ENCODE results near the gene SEC14L6.
"Not testable (repeated sequence)": the region's sequence is repeated elsewhere in the genome, so short reads cannot be mapped to it uniquely, and the experiment has no call there.

SEC14L6 gene

GRCh38 chr22:30546616-30547015 is at the start of gene SEC14L6:
SEC14L6 (minus strand) TSS chr22:30546741; CDS start chr22:30546682, 59 bp downstream.
- no peak for DNase-seq

GRCh38 chr22:30596199-30596598 is 49.7 kb upstream of the SEC14L6 start:
- DNase-seq, result no peak

GRCh38 chr22:30592360-30592713 is 45.8 kb upstream of the SEC14L6 start:
- not testable (repeated sequence) for DNase-seq

DNA sequence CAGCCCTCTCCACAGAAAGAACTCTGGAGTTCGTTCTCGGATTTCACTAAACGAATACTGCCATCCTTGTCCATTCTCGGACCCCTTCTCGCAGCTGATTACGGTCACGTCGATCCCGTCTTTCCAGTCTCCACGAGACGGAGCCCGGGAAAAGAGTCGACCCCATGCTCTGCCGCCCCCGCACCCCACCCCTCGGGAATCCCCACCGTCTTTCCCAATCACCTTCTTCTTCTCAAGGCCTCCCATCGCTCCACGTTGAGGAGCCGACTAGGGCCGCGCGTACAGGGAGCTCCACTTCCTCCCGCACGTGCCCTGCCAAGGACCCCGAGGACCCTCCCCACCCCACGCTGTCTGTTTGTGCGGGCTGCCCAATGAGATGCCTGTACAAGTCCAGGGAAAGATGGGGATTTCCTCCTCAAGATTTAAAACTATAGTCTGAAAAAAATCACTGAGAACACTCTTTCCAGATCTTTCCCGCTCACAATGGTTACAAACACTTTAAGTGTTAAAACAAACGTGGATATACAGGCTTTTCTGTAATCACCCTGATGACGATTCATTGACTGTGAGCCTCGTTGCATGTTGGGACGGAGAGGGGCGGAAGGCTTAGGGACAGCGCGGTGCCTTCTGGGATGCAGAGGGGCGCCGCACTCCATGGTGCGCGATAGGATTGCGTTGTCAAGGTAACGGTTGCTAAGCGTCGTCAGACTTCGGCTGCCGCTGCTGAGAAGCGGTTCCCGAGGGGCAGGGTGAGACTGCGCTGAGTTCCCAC is 45.2 kb upstream of the SEC14L6 start, which contains the start of gene PES1:
Gene PES1, minus strand, starts transcription at position 323 of the 772 bp plus-strand sequence. Its CDS starts 77 bp downstream, at position 246.
- DNase-seq, result peak; percentile 96

GRCh38 chr22:30591191-30591587 is 44.6 kb upstream of the SEC14L6 start:
- no peak for DNase-seq

- no peak for DNase-seq
These were observed 39.9 kb upstream of the SEC14L6 start for GRCh38 chr22:30586414-30586813.

DNA sequence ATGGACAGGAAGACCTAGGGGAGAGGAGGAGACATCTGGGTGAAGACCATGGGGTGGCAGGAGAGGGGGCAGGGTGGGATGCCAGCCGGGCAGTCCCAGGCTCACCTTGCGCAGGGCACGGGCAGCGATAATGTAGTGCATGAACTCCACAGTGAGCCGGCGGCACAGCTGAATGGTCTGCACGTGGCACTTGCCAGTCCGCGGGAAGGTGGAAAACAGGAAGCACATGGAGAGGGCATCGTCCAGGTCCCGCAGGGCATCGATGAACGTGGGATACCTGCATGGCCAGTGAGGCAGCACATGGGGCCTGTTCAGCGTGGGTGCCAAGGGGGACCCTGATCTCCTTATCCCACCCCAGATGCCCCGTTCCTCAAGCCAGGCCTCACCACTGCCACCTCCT is 37.9 kb upstream of the SEC14L6 start:
- no peak for DNase-seq

DNA sequence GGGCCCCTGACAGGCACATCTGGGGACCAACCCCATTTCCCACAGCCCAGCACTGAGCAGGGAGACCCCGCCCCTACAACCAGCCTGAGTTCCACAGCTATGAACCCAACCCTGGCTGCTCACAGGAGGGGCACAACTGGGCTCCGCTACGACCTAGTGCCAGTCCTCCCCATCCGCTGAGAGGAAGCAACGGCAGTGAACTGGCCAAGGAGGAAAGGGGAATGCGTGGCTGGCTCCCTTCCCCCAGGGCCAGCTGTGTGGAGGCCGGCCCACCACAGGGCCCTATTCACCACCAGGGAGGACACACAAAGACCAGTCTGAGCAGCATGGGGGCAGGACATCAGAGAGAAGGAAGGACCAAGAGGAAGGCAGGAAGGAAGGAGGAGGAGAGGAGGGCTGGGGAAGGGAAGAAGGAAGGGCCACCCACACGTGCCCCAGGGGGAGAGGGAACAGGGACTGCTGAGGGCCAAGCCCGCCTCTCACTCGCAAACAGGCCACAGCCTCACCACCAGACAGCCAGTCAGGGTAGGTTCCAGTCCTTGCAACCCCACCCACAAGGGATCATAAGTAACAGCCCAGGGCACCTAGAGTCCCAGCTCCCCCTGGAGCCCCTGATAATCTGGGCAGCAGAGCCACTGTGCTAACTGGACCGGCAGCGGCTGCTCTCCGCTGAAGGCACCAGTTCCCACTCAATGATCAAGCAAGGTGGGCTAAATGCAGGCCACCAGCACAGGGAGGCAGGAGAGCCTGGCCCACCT is 36.4 kb upstream of the SEC14L6 start:
- no peak for DNase-seq

DNA sequence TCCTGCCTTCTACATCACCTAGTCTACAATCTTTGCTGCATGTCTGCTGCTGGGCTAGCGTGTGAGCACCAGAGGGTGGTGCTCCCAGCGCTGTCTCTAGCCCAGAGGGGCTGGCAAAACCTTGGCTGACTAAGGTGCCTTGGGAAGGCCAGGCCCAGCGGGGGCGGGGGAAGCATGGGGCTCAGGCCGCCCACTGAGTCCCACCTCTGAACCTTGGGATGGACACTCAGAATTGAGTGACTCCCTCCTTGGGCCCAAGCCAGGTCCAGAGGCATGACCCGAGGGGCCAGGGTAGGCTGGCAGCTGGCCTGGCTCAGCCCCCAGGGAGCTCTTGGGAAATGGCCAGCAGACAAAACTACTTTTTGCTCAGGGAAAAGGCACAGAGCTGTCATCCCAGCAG is 35.5 kb upstream of the SEC14L6 start:
- DNase-seq, result no peak

- no peak for DNase-seq
These were observed 34.4 kb upstream of the SEC14L6 start for GRCh38 chr22:30580896-30581295.

- DNase-seq, result no peak
These were observed 31.9 kb upstream of the SEC14L6 start for GRCh38 chr22:30578481-30578880.

- DNase-seq, result no peak
These were observed 29.3 kb upstream of the SEC14L6 start for GRCh38 chr22:30575859-30576258.

- no peak for DNase-seq
These were observed 28.6 kb upstream of the SEC14L6 start for GRCh38 chr22:30574997-30575671.

GRCh38 chr22:30574095-30574981 is 27.8 kb upstream of the SEC14L6 start, which contains the start of gene GAL3ST1:
GAL3ST1 (minus strand) TSS chr22:30574665; CDS start chr22:30557392, 17,273 bp downstream.
- no peak for DNase-seq

DNA sequence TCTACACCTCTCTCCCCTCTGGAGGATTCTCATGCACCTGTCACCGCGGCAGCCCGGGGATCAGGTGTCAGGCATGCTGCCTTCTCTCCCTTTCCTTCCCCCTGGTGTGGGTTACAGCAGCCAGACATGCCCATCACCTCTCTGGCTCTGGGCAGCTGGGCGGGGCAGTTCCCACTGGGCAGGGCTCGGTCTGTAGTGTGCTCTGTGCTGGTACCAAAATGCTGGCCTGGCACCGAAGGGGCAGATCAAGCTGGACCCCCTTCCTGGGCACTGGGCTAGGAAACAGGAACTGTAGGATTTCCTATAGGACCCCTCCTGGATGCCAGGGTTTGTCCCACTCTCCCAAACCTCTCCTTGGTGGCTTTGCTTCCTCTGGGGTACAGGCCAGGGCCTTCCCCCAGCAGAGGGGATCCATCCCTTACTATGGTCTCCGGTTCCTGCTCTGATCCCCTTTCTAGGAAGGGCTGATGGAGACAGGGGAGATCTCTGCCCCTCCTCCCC is 27.1 kb upstream of the SEC14L6 start:
- DNase-seq, result no peak

DNA sequence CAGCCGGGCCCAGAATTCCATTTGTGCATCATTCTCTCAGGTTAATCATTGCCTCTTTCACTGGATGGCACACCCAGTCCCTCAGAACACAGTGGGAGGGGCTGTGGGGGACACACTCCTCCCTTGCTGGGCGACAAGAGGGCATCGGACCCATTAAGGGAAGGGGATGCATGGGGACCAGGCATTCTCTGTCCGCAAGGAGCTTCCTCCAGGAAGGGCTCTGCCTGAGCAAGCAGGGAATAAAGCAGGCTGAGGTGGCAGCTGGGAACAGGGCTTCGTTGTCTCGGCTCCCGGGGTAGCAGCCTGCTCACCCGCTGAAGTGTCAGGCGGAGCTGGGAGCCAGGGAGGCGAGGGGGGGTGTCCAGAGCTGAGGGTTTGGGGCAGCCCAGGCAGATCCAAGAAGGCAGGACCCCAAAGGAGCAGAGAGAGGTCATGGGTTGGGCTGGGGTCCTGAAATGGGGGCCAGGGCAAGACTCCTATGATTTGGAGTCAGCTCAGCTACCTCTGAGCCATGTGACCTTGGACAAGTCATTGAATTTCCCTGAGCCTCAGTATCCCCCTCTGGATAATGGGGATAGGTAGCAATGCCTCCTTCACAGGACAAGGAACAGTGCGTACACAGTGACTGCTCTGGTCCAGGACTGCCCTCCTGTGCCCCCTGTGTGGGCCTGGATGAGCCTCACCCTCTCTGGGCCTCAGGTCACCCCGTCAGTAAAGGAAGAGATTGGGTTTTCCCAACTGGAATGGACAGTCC is 26.5 kb upstream of the SEC14L6 start:
- DNase-seq, result no peak

GRCh38 chr22:30572210-30572609 is 25.7 kb upstream of the SEC14L6 start:
- DNase-seq, result no peak

- no peak for DNase-seq
These were observed 23.2 kb upstream of the SEC14L6 start for GRCh38 chr22:30569674-30570202.

DNA sequence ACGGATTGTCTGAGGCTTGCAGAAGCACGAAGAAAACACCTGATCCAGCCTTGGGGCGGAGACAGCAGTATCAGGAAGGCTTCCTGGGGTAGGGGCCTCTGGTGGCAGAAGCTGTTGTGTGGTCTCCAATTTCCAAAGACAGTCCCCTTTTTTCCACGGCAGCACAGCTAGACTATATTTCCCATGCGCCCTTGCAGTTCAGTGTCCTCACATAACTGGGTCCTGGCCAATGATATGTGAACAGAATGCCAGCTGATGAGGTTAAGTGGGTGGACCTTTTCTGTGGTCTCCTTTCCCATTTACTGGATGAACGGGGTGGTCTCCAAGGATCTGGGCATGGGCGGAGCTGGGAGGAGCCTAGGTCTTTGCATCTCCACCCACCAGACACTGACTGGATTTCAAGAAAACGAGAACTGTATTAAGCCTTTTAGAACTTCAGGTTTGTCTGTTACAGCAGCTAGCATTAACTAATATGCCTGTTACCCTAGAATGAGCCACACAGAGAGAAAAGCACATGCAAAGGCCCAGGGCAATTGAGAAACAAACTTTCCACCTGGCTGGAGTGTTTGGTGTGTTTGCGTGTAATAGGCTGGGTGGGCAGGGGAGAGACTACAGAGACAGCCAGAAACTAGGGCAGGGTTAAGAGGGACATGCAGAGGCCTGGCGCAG is 21.7 kb upstream of the SEC14L6 start:
- no peak for DNase-seq

DNA sequence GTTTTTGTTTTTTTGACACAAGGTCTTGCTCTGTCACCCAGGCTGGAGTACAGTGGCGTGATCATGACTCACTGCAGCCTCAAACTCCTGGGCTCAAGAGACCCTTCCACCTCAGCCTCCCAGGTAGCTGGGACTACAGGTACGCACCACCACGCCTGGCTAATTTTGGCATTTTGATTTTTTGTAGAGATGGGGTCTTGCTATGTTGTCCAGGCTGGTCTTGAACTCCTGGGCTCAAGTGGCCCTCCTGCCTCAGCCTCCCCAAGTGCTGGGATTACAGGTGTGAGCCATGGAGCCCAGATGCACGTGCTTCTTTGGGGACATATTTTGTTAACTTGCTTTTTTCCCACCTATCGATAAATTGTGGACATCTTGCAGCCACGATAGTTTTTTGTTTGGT is 20.7 kb upstream of the SEC14L6 start:
- not testable (repeated sequence) for DNase-seq

- no peak for DNase-seq
These were observed 19.6 kb upstream of the SEC14L6 start for GRCh38 chr22:30566125-30566524.
